PC-9 (cell line): ENCODE results near the gene ZNF576.

ENCODE experiments used
- CTCF ChIP-seq: fragments of 200-600 bp; sonication (generic); conservative IDR thresholded peaks from 2 replicates; pipeline ENCODE4 v1.6.1; 2017; ENCODE audit warnings: mixed run types, antibody characterized with exemption, mild to moderate bottlenecking, moderate library complexity
- EZH2 ChIP-seq: fragments of 200-600 bp; sonication (generic); IDR thresholded peaks from 2 replicates; pipeline ENCODE4 v1.8.0; 2017; ENCODE audit warnings: antibody characterized with exemption, low read depth

- TF ChIP-seq CTCF (no peak), EZH2 (no peak)
Observed at GRCh38 chr19:43594081-43594697, 2.2 kb upstream of the ZNF576 start.
